Activated T-helper 9 cell treated with anti-CD3 and anti-CD28 coated beads, Interleukin-2, amount 50 U/mL, for 16 hours (primary cell): Measurements from ENCODE around the gene ATXN1.

Source experiments
- DNase-seq: peaks from one replicate; pipeline ENCODE4 v3.0.0-alpha.2; 2020; ENCODE audit warnings: low read depth

Gene ATXN1

DNA sequence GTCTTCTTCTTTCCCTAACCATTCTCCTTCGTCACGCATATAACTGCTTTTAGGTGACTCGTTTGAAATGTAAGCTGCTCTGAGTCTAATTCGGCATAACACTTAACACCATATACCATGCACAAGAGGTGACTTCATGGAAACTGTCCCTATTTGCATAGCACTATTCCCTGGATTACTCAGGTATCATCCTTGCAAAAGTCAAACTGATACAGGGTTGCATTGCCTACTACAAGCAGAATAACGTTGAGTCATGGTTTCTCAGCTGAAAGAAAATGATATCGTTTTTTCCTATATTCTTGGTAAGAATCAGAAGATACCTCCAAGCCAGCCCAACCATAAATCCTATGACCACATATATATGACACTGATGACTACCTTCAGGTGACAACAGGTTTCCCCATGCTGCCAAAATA is 227.5 kb downstream of the ATXN1 start:
- no peak for DNase-seq

DNA sequence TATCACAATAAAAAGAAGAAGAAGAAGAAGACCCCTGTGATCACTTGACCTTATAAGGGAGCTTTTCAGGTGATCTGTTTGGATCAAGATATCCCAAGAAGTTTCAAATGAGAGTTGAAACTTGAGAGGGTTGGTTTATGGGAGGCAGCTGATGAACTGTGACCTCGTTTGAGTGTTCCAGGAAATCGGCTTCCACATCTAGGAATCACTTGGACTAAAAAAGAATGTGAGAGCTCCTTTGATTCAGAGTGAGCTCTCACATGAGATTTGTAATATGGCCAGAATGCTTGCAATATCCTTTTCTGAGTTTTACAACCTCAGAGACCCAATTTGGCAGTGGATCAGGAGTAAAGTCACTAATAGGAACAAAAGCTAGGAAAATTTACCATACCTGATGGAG is 228.1 kb downstream of the ATXN1 start:
- no peak for DNase-seq

DNA sequence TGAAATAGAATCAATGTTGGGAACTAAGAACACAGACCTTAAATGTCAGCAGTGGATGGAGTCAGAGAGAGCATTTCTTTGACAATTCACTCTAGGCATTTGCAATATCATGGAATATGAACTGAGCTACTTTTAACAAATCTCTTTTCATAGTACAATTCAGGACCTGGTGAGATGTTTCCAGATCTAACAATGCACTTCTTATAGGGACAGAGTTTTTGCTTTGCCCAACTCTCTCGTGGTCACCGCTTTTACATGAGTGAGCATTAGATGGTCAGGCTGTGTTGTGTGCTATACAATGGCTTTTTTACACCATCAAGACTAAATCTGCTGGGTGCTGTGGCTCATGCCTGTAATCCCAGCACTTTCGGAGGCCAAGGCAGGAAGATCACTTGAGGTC is 233.6 kb downstream of the ATXN1 start:
- no peak for DNase-seq

DNA sequence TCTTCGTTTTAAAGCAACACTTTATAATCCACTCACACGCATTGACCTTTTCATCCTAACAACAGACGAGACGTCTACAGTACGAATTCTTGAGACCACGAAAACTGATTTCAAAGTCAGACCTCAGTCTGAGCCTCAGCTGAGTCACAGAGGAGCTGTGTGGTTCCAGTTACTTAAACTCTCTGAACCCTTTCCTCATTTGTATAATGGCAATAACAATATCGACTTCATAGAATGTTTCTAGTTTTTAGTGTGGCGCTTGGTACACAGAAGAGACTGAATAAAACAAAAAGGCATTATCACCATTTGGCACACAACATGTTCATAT is 236.9 kb downstream of the ATXN1 start:
- DNase-seq: no peak

DNA sequence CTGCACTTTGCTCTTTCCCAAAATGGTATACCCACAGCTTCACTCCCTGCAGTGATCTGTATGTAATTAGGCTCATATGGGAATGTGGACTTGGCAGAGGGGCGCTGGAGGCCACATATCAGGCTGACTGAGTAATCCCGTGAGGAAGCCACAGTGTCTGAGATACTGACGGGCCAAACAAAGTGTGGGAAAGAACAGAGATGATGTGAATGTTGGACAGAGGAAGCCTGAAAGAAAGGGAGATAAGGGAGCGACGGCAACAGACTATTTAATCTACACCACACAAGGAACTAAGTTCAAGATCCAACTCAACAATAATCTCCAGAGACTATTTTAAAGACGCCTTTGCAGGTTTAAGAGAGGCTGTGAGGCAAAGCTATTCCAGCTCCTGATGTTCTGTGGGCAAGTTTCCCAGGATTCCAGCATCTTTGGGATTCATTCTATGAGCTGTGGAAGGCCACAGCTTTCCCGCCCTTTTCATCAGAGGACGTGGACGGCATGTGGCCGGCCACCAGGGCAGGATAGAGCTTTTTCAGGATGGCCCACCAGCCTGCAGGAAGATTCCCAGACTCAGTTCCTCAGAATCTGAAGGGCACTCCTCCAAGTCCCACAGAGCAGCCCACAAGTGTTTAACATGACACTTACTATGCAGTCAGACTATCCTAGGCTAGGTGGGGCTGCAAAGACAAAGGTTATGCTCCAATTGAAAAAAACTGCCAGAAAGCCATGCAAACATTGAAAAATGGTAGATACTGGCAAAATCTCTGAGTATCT is 237.5 kb downstream of the ATXN1 start:
- DNase-seq: no peak

DNA sequence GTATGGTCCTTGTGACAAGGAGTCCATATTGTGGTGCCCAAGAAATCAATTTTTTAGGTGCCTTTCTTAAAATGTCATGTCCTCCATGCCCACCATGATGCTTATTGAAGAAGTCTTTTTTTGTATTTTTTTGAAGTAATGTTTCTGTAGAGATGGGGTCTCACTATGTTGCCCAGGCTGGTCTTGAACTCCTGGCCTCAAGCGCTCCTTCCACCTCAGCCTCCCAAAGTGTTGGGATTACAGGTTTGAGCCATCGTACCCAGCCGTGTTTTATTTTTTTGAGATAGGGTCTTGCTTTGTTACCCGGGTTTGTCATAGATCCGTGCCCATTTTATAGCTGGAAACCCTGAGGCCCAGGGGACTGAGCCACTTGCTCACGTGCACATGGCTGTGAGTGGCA is 238.3 kb downstream of the ATXN1 start:
- no peak for DNase-seq

DNA sequence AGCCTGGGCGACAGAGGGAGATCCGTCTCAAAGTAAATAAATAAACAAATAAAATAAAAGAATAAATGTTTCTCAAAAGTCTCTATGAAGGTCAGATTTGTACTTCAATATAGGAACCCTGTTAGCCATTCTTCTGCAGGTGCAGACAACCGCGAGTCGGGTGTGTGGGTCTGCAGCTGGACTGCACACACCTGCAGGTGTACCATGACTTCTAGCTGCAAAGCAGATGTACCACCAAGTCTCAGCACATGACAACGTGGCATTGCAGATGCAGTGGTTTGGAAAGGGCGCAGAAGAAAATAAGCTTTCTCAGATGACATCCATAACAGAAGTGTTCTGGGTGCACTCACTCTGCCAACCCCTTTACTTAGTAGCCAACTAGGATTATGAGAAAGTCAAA is 239.7 kb downstream of the ATXN1 start:
- no peak for DNase-seq

DNA sequence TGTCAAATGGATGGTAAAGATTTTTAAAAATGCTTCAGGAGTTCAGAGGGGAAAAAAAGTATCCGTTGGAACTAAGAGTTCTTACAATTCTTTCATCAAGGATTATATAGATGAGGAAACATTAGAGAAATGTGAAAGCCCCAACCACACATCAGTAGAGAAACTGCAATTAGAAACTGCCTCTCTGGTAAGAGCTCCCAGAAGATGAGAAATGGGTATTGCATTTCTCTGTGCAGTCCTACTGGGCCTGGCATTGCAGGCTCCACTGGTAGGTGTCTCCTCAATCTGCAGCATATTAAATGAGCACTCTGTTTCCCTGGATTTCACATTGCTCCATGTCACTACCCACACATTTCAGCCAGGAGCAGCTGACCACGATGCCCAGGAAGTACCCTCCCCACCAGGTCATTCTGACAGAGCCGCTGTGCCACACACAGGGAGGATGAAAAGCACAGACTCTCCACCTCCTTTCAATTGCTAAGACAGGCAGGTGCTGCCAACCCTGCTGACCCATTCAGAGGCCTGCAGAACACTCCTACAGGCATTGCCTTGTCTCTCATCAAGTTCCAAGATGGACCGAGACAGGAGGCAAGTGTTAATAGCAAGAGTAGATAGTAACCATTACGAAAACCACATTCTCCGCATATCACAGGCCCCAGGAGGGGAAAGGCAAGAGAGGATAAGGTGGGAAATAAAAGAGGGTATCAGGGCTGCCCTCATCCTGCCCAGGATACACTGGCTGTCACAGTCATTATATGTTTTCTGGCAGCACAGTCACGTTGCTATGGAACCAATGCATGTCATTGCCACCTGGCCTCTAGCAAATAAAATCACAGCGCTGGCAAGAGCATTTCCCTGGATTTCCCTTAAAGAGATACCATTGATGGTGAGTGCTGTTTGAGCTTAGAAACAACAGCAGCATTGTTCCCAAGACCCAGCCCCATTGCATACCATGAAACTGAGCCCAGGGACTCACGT is 241.7 kb downstream of the ATXN1 start:
- no peak for DNase-seq

DNA sequence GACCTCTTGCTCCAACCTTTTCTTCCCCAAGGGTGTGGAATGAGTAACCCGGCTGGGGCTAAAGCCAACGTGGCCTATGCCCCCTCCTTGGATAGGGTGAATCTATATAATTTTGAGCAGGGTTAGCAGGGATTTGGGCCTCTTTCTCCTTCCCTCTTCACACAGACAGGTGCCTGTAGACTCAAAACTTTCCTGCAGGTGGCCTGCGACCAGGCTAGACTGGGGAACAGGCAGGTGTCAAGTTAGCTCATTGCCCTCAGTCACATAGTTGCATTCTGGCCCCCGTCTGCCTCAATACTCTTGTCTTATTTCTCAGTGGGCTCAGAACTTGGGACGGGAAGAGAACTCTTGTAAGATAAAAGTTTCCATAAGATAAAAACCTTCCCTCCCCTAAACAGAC is 243.0 kb downstream of the ATXN1 start:
- no peak for DNase-seq

DNA sequence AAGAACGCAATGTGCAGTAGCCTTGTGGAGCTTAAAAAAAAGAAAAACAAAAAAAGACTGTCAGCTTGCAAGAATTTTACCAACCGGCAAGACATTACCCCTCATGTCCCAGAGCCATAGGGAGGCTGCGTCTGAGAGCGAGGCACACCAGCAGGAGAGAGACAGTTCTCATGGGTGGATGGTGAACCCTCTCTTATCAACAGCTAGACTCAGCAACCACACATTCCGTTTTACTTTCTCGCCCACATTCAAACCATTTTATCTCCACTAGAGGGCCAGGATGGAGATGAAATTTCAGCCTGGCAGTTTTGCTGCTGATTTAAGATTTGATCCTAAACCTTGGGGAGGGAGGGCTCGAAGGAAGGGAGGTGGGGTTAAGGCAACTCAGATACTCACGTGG is 247.0 kb downstream of the ATXN1 start:
- no peak for DNase-seq

DNA sequence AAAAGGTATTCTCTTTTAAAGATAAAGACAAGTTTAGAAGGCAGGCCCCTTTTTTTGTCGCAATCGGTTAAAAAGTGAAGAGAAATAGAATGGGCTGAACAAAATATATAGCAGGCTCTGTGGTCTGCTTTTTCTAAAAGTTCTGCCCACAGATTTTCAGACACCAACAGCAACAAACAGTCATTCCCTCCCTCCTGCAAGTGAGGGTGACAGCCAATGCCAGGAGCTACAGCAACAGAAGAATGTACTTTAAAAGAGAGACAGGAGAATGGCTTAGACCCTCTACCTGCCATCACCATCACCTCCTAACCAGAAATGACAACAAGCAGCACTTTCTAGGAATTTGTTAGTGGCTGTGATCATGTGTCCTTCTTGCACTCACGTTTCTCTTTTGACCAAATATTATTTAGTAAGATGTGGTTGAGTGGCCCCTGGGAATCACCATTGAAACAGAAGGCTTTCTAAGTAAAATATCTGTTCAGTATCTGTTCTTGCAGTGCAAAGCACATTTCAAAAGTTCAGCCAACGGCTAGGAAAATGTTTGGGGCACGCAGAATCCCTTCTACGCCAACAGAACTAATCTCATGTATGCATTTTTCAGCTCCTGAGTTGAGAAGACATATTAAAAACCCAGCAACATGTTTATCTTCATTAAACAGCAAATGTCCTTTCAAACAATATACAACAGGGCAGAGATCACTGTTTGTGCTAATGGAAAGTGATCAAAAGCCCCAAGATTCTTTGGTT is 248.5 kb downstream of the ATXN1 start:
- DNase-seq: no peak

DNA sequence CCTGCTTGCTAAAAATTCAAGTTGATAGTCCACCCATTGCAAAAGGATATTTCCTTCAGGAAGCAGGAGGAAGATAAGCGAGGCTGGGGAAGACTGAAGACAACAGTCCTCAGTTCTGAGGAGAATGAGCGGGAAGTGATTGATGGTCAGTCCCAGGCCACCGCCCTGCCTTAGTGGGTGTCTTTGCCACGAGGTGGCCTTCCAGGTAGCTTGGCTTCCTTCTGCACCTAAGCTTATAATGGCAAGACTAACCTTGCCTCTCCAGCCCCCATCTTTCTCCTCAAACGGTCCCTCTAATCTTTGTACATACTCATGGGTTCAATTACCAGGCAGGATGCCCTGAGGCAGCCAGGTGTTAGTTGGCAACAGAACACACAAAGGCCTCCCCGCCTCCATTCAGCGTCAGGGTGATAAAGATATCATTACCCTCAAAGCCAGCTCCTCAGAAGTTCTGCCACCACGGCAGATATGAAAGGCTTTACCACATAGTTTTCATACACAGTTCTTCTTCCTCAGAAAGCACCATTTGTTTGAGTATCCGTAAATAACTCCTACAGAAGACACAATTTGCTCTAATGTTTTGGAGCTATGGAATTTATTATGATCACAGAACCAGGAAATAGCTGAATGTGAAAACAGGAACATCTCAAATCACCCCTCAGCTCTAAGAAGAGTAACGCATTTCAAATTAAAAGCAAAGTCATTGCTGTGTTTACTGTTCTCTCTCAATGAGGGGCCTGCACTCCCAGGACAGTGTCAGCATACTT is 249.4 kb downstream of the ATXN1 start:
- DNase-seq: no peak

DNA sequence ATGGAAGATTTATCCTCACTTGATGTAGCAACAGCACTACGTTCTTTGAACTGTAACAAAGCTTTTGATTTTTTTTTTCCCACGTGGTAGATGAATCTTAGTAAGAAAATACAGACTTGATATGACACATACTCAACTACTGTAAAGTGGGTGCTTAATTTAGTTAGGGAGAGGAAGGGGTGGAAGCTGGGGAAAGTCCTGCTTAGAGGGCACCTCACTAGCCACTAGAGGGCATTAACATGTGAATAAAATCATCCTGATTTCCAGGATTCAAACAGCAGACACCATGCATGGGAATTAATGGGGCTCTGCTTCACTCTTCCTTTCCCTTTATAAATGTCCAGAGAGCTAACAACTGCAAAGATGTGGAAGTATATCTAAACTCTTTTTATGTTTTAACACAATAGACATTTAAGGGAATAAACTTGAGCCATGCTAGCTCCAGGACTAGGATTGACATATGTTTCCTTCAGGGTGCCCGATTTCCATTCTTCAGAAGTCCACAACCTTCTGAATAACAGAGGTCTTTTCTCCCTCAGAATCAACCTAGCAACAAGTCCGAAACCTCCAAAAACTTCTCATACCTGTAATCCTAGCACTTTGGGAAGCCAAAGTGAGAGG is 250.1 kb downstream of the ATXN1 start:
- no peak for DNase-seq

DNA sequence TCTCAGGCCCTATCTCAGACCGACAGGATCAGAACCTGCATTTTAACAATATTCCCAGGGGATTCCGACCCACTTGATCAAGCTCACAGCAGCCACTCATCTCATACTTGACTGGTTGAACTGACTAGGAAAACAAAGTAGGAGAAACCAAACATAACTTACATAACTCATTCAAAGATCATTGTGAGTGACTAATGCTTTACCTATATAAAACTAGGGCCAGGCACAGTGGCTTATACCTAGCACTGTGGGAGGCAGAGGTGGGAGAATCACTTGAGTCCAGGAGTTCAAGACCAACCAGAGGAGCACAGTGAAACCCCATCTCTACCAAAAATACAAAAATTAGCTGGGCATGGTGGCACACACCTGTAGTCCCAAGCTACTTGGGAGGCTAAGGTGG is 251.0 kb downstream of the ATXN1 start:
- no peak for DNase-seq

DNA sequence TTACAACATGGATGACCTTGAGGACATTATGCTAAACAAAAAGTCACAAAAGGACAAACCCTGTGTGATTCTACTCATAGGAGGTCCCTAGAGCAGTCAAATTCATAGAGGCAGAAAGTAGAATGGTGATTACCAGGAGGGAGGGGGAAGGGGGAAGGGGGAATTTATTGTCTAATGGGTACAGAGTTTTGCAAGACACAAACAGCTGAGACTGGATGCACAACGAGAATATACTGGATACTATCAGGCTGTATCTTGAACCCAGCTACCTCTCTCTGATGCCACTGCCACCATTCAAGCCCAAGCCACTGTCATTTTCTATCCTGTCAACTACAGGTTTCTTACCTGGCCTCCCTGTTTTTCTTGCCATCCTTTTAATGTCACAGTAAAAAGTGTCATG is 252.3 kb downstream of the ATXN1 start:
- DNase-seq: no peak

DNA sequence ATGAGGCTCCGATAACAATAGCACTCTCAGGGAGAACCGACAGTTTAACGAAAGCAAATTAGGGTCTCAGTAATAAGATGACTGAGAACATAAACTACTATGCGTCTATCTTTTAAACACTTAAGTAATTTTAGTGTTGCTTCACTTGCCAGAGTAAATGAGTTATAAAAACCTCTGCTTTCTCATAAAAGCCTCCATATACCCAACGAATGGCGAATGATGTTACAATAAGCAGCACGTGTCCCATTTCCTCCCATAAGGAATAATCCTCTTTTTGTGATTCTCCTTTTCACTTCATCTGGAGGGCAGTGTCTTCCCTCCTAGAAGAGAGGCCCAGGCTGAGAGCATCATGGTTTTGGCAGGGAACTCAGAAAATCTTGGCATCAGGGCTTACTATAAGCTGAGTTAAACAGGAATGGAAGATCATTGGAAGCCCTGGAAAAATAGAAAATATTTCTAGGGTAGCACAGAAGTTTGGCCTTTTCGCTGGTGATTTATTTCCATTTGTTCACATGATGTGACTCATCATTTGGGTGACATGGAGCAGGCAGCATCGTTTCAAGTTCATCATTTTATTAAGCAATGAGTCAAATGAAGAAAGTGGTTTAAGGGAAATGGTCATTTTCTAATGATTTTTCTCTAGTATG is 255.4 kb downstream of the ATXN1 start:
- no peak for DNase-seq

DNA sequence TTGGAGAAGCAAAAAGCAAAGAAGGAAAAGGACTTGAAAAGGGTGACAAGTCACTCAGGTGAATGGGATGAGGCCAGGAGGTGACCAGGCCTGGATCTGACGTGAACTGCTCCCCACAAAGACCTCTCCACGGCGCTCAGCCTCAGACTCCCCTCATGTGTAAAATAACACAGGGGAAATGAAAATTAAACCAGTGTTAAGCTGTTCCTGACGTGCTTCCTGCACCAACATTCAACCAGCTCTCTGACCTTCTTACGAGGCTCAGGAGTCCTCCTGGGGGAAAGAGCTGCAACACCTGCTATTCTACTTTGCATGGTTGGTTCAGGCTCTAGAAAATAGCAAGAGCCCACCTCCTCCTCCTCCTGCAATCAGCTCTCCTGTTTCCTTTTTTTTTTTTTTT is 256.7 kb downstream of the ATXN1 start:
- DNase-seq: no peak

DNA sequence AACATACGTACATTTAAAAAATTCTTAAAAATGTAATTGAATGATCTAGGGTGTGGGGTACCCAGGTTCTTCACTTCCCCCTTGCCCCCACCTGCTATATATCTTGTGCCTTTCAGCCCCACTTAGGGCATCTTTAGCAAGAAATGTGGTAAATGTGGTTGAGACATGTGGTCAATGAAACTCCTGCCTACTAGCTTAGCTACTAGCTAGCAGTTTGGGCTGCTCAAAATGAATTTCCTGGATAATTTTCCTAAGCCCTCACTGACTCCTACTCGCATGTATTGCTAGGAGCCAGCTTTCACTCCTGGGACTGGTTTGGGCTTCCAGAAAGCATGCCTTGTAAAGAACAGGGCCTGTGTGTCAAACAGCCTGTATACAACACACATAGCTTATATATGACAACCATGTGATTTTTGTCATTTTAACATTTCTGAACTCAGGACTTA is 257.3 kb downstream of the ATXN1 start:
- no peak for DNase-seq

DNA sequence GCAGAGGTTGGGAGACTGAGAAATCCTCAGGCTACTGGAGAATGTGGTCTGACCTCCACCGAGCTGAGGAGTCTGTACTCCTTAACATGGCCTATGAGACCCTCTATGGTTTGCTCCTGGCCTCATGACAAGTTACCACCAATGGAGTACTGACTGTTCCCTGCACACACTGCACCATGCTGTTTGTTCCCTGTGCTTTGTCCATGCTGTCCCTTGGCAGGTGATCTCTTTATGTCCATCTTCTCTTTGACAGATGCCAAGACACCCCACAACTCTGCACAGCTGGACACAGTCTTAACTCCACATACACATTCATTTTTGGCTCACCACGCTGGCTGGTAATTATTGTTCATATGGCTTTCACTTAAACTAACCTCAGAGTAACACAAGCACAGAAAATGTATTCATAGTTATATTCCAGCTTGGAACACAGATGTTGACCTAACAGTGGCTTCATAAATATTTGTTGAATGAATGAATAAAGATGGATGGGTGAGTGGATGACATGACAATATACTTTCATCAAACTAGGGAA is 258.0 kb downstream of the ATXN1 start:
- no peak for DNase-seq

DNA sequence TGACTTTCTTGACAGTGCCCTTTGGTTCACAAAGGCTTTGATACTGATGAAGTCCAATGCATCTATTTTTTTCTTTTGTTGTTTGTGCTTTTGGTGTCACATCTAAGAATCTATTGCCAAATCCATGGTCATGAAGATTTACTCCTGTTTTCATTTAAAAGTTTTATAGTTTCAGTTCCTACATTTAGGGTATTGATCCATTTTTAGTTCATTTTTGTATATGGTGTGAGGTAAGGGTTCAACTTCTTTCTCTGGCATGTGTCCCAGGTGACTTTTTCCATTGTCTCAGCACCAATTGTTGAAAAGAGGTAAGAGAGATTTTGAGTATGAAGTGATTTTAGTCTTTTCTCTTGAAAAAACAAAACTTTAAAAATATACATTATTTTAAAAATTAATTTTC is 262.3 kb downstream of the ATXN1 start:
- DNase-seq: no peak

DNA sequence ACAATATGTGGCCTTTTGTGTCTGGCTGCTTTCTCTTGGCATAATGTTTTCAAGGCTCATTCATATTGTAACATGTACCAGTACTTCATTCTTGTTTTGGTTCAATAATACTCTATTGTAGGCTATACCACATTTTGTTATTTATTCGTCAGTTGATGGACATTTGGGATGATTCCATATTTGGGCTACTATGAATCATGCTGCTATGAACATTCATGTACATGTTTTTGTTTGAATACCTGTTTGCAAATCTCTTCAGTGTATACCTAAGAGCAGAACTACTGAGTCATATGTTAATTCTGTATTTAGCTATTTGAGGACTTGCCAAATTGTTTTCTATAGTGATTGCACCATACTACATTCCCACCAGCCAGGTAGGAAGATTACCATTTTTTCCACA is 263.0 kb downstream of the ATXN1 start:
- no peak for DNase-seq
